ENCODE data around the gene MAGI1. TPM values are rescaled to one million over a fixed set of nuclear protein-coding genes. Genes with fewer than 3 reads are reported as not detected.
"Not testable (repeated sequence)": the region's sequence is repeated elsewhere in the genome, so short reads cannot be mapped to it uniquely, and the experiment has no call there.

The MAGI1 gene
- 0.48 and 1.1 TPM in 2 replicates for total RNA-seq

- intact Hi-C loops (cut with micrococcal nuclease), result loop anchor here (10.0 kb wide), 1 partner anchor 186 kb away; the partner anchor contains the start of gene SLC25A26
Measured at GRCh38 chr3:66038726-66039589, at the start of gene MAGI1. Gene MAGI1 (minus strand): TSS chr3:66038918. CDS start chr3:66038308, 610 bp downstream.

GRCh38 chr3:66083784-66084213, 45.1 kb upstream of the MAGI1 start:
- intact Hi-C loops (cut with micrococcal nuclease), result no loop called here

- intact Hi-C loops (cut with micrococcal nuclease), result no loop called here
Measured at GRCh38 chr3:66083096-66083678, 44.5 kb upstream of the MAGI1 start.

- intact Hi-C loops (cut with micrococcal nuclease), result no loop called here
Measured at GRCh38 chr3:66082679-66083078, 44.0 kb upstream of the MAGI1 start.

- intact Hi-C loops (cut with micrococcal nuclease), result no loop called here
Measured at GRCh38 chr3:66080167-66080566, 41.4 kb upstream of the MAGI1 start.

- intact Hi-C loops (cut with micrococcal nuclease), result no loop called here
Measured at GRCh38 chr3:66077973-66078372, 39.3 kb upstream of the MAGI1 start.

- intact Hi-C loops (cut with micrococcal nuclease), result no loop called here
Measured at GRCh38 chr3:66076861-66077470, 38.2 kb upstream of the MAGI1 start.

- intact Hi-C loops (cut with micrococcal nuclease), result no loop called here
Measured at GRCh38 chr3:66075281-66075680, 36.6 kb upstream of the MAGI1 start.

GRCh38 chr3:66073464-66074141, 34.9 kb upstream of the MAGI1 start:
- intact Hi-C loops (cut with micrococcal nuclease), result no loop called here

GRCh38 chr3:66068255-66068654, 29.5 kb upstream of the MAGI1 start:
- intact Hi-C loops (cut with micrococcal nuclease), result no loop called here

GRCh38 chr3:66066963-66067617, 28.4 kb upstream of the MAGI1 start:
- intact Hi-C loops (cut with micrococcal nuclease), result no loop called here

GRCh38 chr3:66055289-66055688, 16.6 kb upstream of the MAGI1 start:
- intact Hi-C loops (cut with micrococcal nuclease), result no loop called here

- intact Hi-C loops (cut with micrococcal nuclease), result no loop called here
Measured at GRCh38 chr3:66053550-66054094, 14.9 kb upstream of the MAGI1 start.

GRCh38 chr3:66052721-66053549, 14.2 kb upstream of the MAGI1 start:
- intact Hi-C loops (cut with micrococcal nuclease), result no loop called here

GRCh38 chr3:66050821-66051220, 12.1 kb upstream of the MAGI1 start:
- intact Hi-C loops (cut with micrococcal nuclease), result no loop called here

GRCh38 chr3:66048051-66048395, 9.3 kb upstream of the MAGI1 start:
- intact Hi-C loops (cut with micrococcal nuclease), result no loop called here

GRCh38 chr3:66047311-66048050, 8.8 kb upstream of the MAGI1 start:
- intact Hi-C loops (cut with micrococcal nuclease), result no loop called here

GRCh38 chr3:66046321-66046720, 7.6 kb upstream of the MAGI1 start:
- intact Hi-C loops (cut with micrococcal nuclease), result not testable (repeated sequence)

GRCh38 chr3:66041828-66042227, 3.1 kb upstream of the MAGI1 start:
- intact Hi-C loops (cut with micrococcal nuclease), result no loop called here

Measured in T-helper 2 cell treated with Interferon-gamma antibody and Interleukin-4, amounts not matched to agents 100 ng/mL and 5 ng/mL, for 36 hours (primary cell).